MCF 10A (cell line): Measurements from ENCODE around the gene TLCD1. TPM values are rescaled to one million over a fixed set of nuclear protein-coding genes. Genes with fewer than 3 reads are reported as not detected.
"Not testable (repeated sequence)": the region's sequence is repeated elsewhere in the genome, so short reads cannot be mapped to it uniquely, and the experiment has no call there.

Experiments used
- BruUV-seq: library from RNA; stranded (reverse); fragments of 400-500 nt; replicated peaks from 2 replicates; lab custom pipeline; 2021; lab: Mats Ljungman, UMichigan
- CTCF ChIA-PET: fragments of 300-600 bp; sonication (Branson Sonifier 250); formaldehyde crosslinking; extraction: SDS; loops from one replicate; lab custom pipeline; 2021; ENCODE audit warnings: antibody characterized with exemption, inconsistent platforms; lab: Yijun Ruan, JAX
- POLR2A ChIA-PET: fragments of 300-600, 350-650 bp; sonication (Branson Sonifier 250); formaldehyde crosslinking; extraction: SDS; loops from one replicate; lab custom pipeline; 2020; ENCODE audit warnings: antibody characterized with exemption, inconsistent platforms; lab: Yijun Ruan, JAX
- DNase-seq: peaks from one replicate; pipeline ENCODE4 v3.0.0-alpha.2; 2018; ENCODE audit not compliant: unreplicated experiment
- H3K27ac Mint-ChIP-seq: one replicate; pipeline ENCODE4 v1.8.0; 2022; ENCODE audit warnings: mild to moderate bottlenecking, low read depth, mixed read lengths; ENCODE audit not compliant: unreplicated experiment
- H3K27me3 Mint-ChIP-seq: one replicate; pipeline ENCODE4 v1.8.0; 2022; ENCODE audit warnings: mixed read lengths; ENCODE audit not compliant: insufficient read depth, unreplicated experiment
- H3K36me3 Mint-ChIP-seq: one replicate; pipeline ENCODE4 v1.8.0; 2022; ENCODE audit warnings: mild to moderate bottlenecking, moderate library complexity, mixed read lengths; ENCODE audit not compliant: insufficient read depth, unreplicated experiment
- H3K4me1 Mint-ChIP-seq: one replicate; pipeline ENCODE4 v1.8.0; 2022; ENCODE audit warnings: mixed read lengths; ENCODE audit not compliant: insufficient read depth, unreplicated experiment
- H3K4me3 Mint-ChIP-seq: one replicate; pipeline ENCODE4 v1.8.0; 2022; ENCODE audit warnings: mild to moderate bottlenecking, moderate library complexity, mixed read lengths; ENCODE audit not compliant: unreplicated experiment
- H3K9me3 Mint-ChIP-seq: one replicate; pipeline ENCODE4 v1.8.0; 2022; ENCODE audit warnings: mixed read lengths; ENCODE audit not compliant: unreplicated experiment
- intact Hi-C: fragments of 100-400 bp; cut with micrococcal nuclease; formaldehyde crosslinking; loops from 2 replicates; pipeline ENCODE4 v1.14.1; 2022
- total RNA-seq: library from RNA; stranded (reverse); gene quantifications from 2 replicates; pipeline ENCODE4 v1.2.3, GENCODE V29; 2022
- TF ChIP-seq, protein P1 (sequence below): fragments of 200-600 bp; IDR thresholded peaks from one replicate; pipeline ENCODE4 v1.8.0; 2022; ENCODE audit warnings: antibody characterized with exemption, mild to moderate bottlenecking; ENCODE audit not compliant: unreplicated experiment

TLCD1 gene
- total RNA-seq, 1 experiment from 2014 or later, result 18.7 TPM

DNA sequence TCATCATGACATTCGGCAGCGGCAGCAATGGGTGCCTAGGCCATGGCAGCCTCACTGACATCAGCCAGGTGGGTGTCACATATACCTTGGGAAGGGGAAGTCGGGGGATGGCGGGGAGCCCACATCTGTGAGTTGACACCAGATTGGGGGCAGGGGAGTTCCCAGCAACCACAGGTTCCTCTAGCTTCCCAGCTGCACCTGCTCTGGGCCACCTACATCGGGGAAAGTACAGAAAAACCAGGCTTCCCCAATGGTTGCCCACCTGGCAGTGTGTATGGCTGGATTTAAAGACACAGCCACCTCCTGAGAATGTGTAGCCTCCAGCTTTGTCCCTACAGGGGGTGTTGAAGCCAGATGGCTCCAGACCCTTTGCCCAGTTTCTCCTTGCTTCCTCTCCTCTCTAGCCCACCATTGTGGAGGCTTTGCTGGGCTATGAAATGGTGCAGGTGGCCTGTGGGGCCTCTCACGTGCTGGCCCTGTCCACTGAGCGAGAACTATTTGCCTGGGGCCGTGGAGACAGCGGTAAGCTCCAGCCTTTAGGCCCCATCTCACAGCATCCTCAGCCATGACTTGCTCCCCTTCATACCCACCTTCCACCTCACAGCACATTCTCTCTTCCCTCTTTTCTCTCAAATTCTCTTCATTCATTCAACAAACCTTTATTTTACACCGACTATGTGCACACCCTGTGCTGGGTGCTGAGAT lies 12.8 kb upstream of the TLCD1 start:
- no peak for DNase-seq
- intact Hi-C loops, result no loop called here
- no peak overlapping the region for H3K27ac Mint-ChIP-seq
- H3K36me3 Mint-ChIP-seq, result peaks cover 6% of the 10 kb centered on the region
- ChIA-PET CTCF (interaction anchor here (0.5 kb wide), 1 partner anchor 482 kb away, joined by 3 read pairs; no protein-coding TSS in a partner anchor), POLR2A (interaction anchor here (17.3 kb wide), 1 partner anchor 12 kb away, joined by 1135 read pairs; the partner anchor contains the start of genes NEK8, RPL23A and TLCD1)
- no peaks in the 10 kb centered on the region for H3K27me3 Mint-ChIP-seq
- H3K9me3 Mint-ChIP-seq, result no peaks in the 10 kb centered on the region
- BruUV-seq, result no TSS peak
- H3K4me3 Mint-ChIP-seq, result no peak overlapping the region
- TF ChIP-seq, protein P1, sequence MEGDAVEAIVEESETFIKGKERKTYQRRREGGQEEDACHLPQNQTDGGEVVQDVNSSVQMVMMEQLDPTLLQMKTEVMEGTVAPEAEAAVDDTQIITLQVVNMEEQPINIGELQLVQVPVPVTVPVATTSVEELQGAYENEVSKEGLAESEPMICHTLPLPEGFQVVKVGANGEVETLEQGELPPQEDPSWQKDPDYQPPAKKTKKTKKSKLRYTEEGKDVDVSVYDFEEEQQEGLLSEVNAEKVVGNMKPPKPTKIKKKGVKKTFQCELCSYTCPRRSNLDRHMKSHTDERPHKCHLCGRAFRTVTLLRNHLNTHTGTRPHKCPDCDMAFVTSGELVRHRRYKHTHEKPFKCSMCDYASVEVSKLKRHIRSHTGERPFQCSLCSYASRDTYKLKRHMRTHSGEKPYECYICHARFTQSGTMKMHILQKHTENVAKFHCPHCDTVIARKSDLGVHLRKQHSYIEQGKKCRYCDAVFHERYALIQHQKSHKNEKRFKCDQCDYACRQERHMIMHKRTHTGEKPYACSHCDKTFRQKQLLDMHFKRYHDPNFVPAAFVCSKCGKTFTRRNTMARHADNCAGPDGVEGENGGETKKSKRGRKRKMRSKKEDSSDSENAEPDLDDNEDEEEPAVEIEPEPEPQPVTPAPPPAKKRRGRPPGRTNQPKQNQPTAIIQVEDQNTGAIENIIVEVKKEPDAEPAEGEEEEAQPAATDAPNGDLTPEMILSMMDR, result no peak
- peaks cover 6% of the 10 kb centered on the region for H3K4me1 Mint-ChIP-seq

DNA sequence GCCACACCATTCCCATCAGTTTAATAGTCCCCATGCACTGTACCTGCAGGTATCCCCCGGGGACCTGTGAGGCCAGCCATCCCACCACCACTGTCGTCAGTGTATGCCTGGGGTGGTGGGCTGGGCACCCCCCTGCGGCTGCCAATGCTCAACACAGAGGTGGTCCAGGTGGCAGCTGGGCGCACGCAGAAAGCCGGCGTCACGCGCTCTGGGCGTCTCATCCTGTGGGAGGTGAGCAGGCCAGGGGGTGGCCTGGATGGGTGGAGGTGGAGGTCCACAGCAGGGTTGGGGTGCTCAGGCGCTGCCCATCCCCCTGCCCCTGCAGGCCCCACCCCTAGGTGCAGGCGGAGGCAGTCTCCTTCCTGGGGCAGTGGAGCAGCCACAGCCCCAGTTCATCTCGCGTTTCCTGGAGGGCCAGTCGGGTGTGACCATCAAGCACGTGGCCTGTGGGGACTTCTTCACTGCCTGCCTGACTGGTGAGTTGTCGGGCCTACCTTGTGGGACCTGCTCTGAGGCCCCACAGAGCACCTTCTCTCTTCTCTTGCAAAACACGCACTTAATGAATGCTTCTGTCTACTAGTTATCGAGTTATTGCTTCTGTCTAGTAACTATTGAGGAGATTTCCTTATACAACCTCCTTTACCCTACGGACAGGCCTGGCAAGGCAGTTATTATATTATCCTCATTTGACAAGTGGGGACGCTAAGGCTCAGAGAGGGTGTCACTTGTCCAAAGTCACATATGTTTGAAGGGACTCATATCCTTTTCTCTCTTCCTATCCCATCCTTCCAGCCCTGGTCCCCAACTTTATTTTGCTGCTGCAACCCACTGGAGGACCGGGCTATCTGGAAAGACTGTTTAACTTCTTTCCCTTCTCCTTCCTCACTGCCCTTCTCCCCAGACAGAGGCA lies 12.0 kb upstream of the TLCD1 start:
- intact Hi-C loops, result no loop called here
- Mint-ChIP-seq H3K4me1 (peaks cover 3% of the 10 kb centered on the region), H3K36me3 (peaks cover 6% of the 10 kb centered on the region), H3K4me3 (no peak overlapping the region), H3K27me3 (no peaks in the 10 kb centered on the region), H3K9me3 (no peaks in the 10 kb centered on the region), H3K27ac (no peak overlapping the region)
- ChIA-PET CTCF (interaction anchor here (0.6 kb wide), 1 partner anchor 10 kb away, joined by 3 read pairs; no protein-coding TSS in a partner anchor), POLR2A (interaction anchor here (17.3 kb wide), 1 partner anchor 11 kb away, joined by 1135 read pairs; the partner anchor contains the start of genes NEK8, RPL23A and TLCD1)
- no peak for DNase-seq
- TF ChIP-seq, protein P1, result no peak
- BruUV-seq, result no TSS peak

DNA sequence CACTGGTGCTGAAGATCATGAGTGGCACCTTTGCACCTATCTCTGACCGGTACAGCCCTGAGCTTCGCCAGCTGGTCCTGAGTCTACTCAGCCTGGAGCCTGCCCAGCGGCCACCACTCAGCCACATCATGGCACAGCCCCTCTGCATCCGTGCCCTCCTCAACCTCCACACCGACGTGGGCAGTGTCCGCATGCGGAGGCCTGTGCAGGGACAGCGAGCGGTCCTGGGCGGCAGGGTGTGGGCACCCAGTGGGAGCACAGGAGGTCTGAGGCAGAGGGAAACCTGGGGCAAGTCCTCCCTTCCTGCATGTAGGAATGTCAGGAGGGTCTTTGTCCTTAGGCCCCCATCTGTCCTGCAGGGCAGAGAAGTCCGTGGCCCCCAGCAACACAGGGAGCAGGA lies 11.3 kb upstream of the TLCD1 start:
- DNase-seq, result no peak
- Mint-ChIP-seq H3K9me3 (no peaks in the 10 kb centered on the region), H3K4me3 (no peak overlapping the region), H3K27ac (no peak overlapping the region), H3K27me3 (no peaks in the 10 kb centered on the region), H3K4me1 (peaks cover 2% of the 10 kb centered on the region), H3K36me3 (peaks cover 6% of the 10 kb centered on the region)
- ChIA-PET POLR2A (no interaction called here), CTCF (interaction anchor here (0.6 kb wide), 1 partner anchor 10 kb away, joined by 3 read pairs; no protein-coding TSS in a partner anchor)
- BruUV-seq, result no TSS peak
- TF ChIP-seq, protein P1, result no peak
- intact Hi-C loops, result no loop called here

DNA sequence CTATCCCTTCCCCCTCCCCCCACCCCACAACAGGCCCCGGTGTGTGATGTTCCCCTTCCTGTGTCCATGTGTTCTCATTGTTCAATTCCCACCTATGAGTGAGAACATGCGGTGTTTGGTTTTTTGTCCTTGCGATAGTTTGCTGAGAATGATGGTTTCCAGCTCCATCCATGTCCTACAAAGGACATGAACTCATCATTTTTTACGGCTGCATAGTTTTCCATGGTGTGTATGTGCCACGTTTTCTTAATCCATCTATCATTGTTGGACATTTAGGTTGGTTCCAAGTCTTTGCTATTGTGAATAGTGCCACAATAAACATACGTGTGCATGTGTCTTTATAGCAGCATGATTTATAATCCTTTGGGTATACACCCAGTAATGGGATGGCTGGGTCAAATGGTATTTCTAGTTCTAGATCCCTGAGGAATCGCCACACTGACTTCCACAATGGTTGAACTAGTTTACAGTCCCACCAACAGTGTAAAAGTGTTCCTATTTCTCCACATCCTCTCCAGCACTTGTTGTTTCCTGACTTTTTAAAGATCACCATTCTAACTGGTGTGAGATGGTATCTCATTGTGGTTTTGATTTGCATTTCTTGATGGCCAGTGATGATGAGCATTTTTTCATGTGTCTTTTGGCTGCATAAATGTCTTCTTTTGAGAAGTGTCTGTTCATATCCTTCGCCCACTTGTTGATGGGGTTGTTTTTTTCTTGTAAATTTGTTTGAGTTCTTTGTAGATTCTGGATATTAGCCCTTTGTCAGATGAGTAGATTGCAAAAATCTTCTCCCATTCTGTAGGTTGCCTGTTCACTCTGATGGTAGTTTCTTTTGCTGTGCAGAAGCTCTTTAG lies 10.1 kb upstream of the TLCD1 start:
- intact Hi-C loops, H3K9me3 Mint-ChIP-seq, BruUV-seq, H3K27me3 Mint-ChIP-seq, H3K36me3 Mint-ChIP-seq, H3K27ac Mint-ChIP-seq, H3K4me3 Mint-ChIP-seq, H3K4me1 Mint-ChIP-seq, DNase-seq: not testable (repeated sequence)
- CTCF ChIA-PET, result interaction anchor here (0.6 to 2.0 kb wide), 5 partner anchors 8 to 16 kb away, joined by 3 to 7 read pairs (median 3); partner anchors contain the start of gene TLCD1
- POLR2A ChIA-PET, result interaction anchor here (0.7 to 18.0 kb wide), 3 partner anchors 11 to 216 kb away, joined by 3 to 1135 read pairs (median 3); partner anchors contain the start of genes RPL23A and TRAF4
